Testis (tissue), 2 donors: ENCODE measurements around the gene ZNF337.

Source experiments
- POLR2A ChIP-seq: fragments of 450-650 bp; IDR thresholded peaks from one replicate; pipeline ENCODE4 v1.6.1; 2017; ENCODE audit warnings: antibody characterized with exemption, mild to moderate bottlenecking, moderate library complexity
- TF ChIP-seq, protein P1 (sequence below), 3 experiments: fragments of 450-650 bp in 2 of 3; fragments of 200-600 bp in 1 of 3; sonication (generic) in 1 of 3; IDR thresholded peaks; one replicate each; pipeline ENCODE4 v1.5.1; 2016 to 2019; ENCODE audit warnings: antibody characterized with exemption in 3 of 3, mild to moderate bottlenecking in 2 of 3, moderate library complexity in 1 of 3

DNA sequence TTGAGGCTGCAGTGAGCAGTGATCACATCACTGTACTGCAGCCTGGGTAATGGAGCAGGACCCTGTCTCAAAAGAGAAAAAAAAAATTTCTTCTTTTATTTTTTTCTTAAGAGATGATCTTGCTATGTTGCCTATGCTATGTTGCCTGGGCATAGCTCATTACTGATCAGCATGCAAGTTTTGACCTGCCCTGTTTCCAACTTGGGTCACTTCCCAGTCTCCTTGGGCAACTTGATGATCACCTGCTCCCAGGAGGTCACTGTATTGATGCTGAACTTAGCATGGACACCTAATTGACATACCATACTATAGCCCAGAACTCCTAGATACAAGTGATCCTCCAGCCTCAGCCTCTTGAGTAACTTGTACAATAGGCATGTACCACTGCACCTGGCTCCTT lies 42.2 kb downstream of the ZNF337 start:
- TF ChIP-seq, protein P1, sequence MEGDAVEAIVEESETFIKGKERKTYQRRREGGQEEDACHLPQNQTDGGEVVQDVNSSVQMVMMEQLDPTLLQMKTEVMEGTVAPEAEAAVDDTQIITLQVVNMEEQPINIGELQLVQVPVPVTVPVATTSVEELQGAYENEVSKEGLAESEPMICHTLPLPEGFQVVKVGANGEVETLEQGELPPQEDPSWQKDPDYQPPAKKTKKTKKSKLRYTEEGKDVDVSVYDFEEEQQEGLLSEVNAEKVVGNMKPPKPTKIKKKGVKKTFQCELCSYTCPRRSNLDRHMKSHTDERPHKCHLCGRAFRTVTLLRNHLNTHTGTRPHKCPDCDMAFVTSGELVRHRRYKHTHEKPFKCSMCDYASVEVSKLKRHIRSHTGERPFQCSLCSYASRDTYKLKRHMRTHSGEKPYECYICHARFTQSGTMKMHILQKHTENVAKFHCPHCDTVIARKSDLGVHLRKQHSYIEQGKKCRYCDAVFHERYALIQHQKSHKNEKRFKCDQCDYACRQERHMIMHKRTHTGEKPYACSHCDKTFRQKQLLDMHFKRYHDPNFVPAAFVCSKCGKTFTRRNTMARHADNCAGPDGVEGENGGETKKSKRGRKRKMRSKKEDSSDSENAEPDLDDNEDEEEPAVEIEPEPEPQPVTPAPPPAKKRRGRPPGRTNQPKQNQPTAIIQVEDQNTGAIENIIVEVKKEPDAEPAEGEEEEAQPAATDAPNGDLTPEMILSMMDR (IDR thresholded peaks at IDR 0.05) = no peak
- TF ChIP-seq POLR2A = no peak
